Activated naive CD8-positive, alpha-beta T cell treated with anti-CD3 and anti-CD28 coated beads, Interleukin-2, amount 10 ng/mL, durations not matched to agents 7 days and 5 days (primary cell): ENCODE data around the gene TMEM207. TPM values are rescaled to one million over a fixed set of nuclear protein-coding genes. Genes with fewer than 3 reads are reported as not detected.

ENCODE experiments used
- ATAC-seq: fragments of 150-1000 bp; cut with Tn5 transposase; one replicate; pipeline ENCODE4 v1.10.0; 2021; ENCODE audit warnings: low read depth, moderate library complexity
- POLR2A ChIA-PET: fragments of 350-600 bp; sonication (Branson Sonifier 250); formaldehyde crosslinking; loops from one replicate; lab custom pipeline; 2021; ENCODE audit warnings: antibody characterized with exemption; lab: Charles Lee
- DNase-seq: peaks from one replicate; pipeline ENCODE4 v3.0.0; 2021
- H3K27ac Mint-ChIP-seq: one replicate; pipeline ENCODE4 v1.8.0; 2022; ENCODE audit warnings: mild to moderate bottlenecking, mixed read lengths
- H3K27me3 Mint-ChIP-seq: one replicate; pipeline ENCODE4 v1.8.0; 2022; ENCODE audit warnings: mild to moderate bottlenecking, moderate library complexity, mixed read lengths
- H3K36me3 Mint-ChIP-seq: one replicate; pipeline ENCODE4 v1.8.0; 2021; ENCODE audit warnings: mild to moderate bottlenecking, mixed read lengths
- H3K4me1 Mint-ChIP-seq: one replicate; pipeline ENCODE4 v1.8.0; 2021; ENCODE audit warnings: mixed read lengths
- H3K4me3 Mint-ChIP-seq: one replicate; pipeline ENCODE4 v1.8.0; 2022; ENCODE audit warnings: mild to moderate bottlenecking, moderate library complexity, mixed read lengths
- H3K9me3 Mint-ChIP-seq: one replicate; pipeline ENCODE4 v1.8.0; 2021; ENCODE audit warnings: mixed read lengths
- total RNA-seq, 2 experiments: library from RNA; stranded (reverse); gene quantifications; one replicate each; pipeline ENCODE4 v1.2.3, GENCODE V29; 2021

The TMEM207 gene
- total RNA-seq, 2 experiments from 2014 or later: not detected

DNA sequence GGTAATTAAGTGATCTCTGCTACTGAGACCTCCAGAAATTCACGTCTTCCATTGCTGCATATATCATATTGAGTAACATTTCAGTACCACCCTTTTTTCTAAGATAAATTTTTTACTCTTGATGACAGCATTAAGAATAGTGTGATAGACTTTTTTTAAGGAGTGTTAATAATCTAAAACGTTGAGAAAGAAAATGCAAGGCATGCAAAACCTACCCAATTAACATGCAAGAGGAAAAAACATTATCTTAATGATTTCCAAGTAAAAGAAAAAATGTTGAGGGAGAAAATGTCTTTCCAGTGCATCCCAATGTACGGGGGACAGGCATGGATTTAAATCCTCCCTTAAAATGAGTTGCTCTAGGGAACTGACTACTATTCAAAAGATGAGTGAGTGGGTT, 61.0 kb downstream of the TMEM207 start:
- Mint-ChIP-seq H3K4me1 (no peaks in the 10 kb centered on the region), H3K4me3 (no peak overlapping the region), H3K9me3 (no peaks in the 10 kb centered on the region), H3K27me3 (no peaks in the 10 kb centered on the region), H3K36me3 (no peaks in the 10 kb centered on the region), H3K27ac (no peak overlapping the region)
- ATAC-seq: no peak
- POLR2A ChIA-PET: no interaction called here
- no peak for DNase-seq

DNA sequence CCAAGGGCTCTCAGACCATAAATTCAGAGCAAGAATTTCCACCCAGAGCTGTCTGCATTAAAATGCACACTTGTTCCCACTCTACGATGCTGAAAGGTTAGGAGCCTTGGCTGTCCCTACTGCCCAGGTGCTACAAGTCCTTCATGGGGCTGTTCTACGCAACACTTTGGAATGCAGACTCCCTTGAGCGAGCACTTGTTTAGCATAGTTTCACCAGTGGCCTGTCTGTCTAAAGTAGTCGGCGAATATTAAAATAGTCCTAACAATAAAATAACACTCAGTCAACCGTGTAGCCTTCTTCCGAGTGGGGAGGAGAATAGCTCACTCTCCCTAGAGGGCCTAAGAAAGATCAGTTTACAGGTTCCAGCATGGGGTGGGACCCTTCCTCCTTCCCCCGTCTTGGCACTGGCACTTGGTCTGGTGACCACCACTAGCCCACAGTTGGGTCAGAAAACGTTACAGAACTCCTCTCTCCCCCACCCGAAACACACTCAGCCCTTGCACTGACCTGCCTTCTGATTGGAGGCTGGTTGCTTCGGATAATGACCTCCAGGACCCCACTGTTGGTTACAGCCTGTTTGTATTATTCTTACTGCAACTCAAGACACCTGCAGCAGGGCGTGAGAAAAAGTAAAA, 62.0 kb downstream of the TMEM207 start, which contains the start of gene CLDN16:
CLDN16 (plus strand) TSS at position 586 of the 636 bp plus-strand sequence. CDS start 167 bp downstream, outside the sequence.
- no peaks in the 10 kb centered on the region for H3K27me3 Mint-ChIP-seq
- no peak within 1 kb of the TSS for H3K27ac Mint-ChIP-seq

DNA sequence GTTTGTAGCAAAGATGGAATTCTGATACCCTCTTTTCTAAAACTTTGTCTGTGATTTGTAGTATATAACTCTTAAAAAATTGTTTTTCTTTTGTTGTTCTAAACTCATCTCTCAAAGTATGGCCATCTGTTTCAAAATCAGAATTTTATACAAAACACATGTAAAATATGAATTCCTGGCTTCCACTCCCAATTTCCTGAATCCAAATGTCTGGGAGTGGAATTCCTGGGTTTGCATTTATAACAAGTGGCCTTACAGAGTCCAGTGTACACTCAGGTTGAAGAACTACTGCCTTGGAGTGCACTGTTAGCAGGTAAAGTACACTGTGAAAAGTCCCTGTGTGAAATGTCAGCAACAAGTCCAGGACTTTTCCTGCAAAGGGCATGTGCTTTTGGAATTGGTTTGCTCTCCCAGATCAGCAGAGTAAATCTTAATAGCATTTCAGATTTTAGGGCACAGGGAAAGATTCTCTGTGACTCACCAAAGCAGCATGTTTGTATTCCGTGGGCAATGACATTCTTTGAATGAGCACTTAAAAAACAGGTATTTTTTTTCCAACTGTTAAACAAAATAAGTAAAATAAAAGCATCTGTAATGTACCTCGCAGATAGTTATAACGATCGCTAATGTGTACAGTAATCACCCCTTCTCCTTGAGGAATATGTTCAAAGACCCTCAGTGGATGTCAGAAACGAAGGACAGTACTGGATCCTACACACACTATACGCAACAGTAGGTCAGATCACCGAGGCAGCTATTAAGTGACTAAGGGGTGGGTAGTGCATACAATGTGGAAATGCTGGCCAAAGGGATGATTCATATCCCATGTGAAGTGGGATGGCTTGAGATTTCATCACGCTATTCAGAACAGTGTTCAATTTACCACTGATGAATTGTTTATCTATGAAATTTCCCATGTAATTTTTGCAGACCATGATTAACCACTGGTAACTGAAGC, 63.7 kb downstream of the TMEM207 start:
- H3K4me1 Mint-ChIP-seq: no peaks in the 10 kb centered on the region
- no peak overlapping the region for H3K27ac Mint-ChIP-seq
- H3K36me3 Mint-ChIP-seq: no peaks in the 10 kb centered on the region
- POLR2A ChIA-PET: no interaction called here
- no peak overlapping the region for H3K4me3 Mint-ChIP-seq
- no peak for ATAC-seq
- no peaks in the 10 kb centered on the region for H3K27me3 Mint-ChIP-seq
- H3K9me3 Mint-ChIP-seq: no peaks in the 10 kb centered on the region
- no peak for DNase-seq

More for the DNA sequence above, 62.0 kb downstream of the TMEM207 start, which contains the start of gene CLDN16:
- H3K36me3 Mint-ChIP-seq: no peaks in the 10 kb centered on the region
- ATAC-seq (no peak), DNase-seq (no peak)
- POLR2A ChIA-PET: no interaction called here
- H3K4me1 Mint-ChIP-seq: no peaks in the 10 kb centered on the region
- no peaks in the 10 kb centered on the region for H3K9me3 Mint-ChIP-seq
- no peak within 1 kb of the TSS for H3K4me3 Mint-ChIP-seq

DNA sequence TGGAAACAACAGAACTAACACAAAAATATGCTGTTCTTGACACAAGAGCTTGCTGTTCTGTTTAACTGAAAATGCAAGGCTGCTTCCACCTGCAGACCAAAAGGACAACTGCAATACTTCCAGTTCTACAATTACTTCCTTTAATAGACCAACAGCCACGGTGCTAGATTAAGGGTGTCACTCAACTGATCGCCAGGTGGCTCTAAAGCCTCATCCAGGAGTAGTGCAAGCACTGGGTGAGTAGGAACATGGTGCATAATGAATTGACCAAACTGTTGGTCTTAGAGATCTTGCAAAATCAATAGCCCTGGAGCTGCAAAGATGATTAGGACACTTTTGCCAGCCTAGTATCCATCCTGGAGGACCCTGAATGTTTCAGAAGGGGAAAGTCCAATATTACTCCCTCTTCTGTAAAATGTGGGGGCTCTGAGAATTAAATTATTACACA, 65.4 kb downstream of the TMEM207 start:
- Mint-ChIP-seq H3K36me3 (no peaks in the 10 kb centered on the region), H3K4me3 (no peak overlapping the region), H3K9me3 (no peaks in the 10 kb centered on the region), H3K27ac (no peak overlapping the region), H3K27me3 (no peaks in the 10 kb centered on the region), H3K4me1 (no peaks in the 10 kb centered on the region)
- POLR2A ChIA-PET: no interaction called here
- ATAC-seq (no peak), DNase-seq (no peak)

DNA sequence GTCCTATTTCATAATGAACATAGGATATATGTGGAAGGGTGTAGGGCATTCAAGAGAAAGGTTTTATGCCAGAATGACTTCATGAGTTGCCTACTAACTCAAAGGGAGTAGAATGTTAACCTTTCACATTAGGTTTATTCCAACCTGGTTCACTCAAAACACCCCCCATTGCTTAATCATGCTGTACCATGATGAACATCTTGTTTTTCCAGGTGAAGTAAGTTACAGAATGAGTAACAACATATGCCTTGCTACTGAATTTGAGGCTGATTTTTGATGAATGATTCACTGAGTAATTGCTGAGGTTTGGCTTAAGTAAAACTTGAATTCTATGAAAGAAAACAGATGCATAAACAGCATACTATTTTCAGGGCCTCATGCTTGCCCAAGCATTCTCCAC, 67.6 kb downstream of the TMEM207 start:
- Mint-ChIP-seq H3K27me3 (no peaks in the 10 kb centered on the region), H3K4me1 (no peaks in the 10 kb centered on the region), H3K4me3 (no peak overlapping the region), H3K27ac (no peak overlapping the region), H3K9me3 (no peaks in the 10 kb centered on the region), H3K36me3 (no peaks in the 10 kb centered on the region)
- DNase-seq (no peak), ATAC-seq (no peak)
- POLR2A ChIA-PET: no interaction called here

DNA sequence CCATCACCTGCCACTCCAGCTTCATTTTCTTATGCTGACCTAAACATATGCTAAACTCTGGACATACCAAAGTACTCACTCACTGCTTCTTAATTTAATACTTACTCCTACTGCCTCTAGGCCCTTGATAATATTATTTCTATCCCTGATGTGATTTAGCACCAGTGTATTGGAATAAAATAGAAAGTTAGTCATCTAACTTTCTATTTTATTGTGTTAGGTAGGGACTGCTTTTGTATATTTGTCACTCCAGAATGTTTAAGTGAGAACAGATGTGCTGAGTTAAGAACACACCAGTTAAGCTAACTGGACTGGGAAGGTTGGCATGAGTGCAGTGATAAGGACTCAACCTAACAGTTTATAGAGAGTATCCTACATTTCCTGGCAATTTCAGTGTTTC, 68.3 kb downstream of the TMEM207 start:
- no peaks in the 10 kb centered on the region for H3K9me3 Mint-ChIP-seq
- POLR2A ChIA-PET: no interaction called here

DNA sequence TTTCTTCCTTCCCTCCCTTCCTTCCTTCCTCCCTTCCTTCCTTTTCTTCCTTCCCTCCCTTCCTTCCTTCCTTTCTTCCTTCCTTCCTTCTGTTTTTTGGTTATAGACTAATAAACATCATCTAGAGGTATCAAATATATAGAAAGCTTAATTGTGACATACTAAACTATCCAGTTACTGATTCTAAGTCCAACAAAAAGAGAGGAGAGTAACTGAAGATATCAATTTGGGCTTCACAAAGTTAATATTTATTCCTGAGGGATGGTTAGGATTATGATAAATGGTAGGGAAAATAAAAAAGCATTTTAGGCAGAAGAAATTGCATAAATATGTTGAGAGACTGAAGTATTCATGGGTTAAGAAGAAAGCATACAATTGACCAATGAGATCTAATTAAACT, 69.5 kb downstream of the TMEM207 start:
- POLR2A ChIA-PET: no interaction called here
- H3K36me3 Mint-ChIP-seq: no peaks in the 10 kb centered on the region
- peaks cover 3% of the 10 kb centered on the region for H3K27me3 Mint-ChIP-seq
- no peaks in the 10 kb centered on the region for H3K4me1 Mint-ChIP-seq
- H3K27ac Mint-ChIP-seq: no peak overlapping the region
- DNase-seq (no peak), ATAC-seq (no peak)
- no peak overlapping the region for H3K4me3 Mint-ChIP-seq
- no peaks in the 10 kb centered on the region for H3K9me3 Mint-ChIP-seq

More for the DNA sequence above, 68.3 kb downstream of the TMEM207 start:
- no peaks in the 10 kb centered on the region for H3K27me3 Mint-ChIP-seq
- no peak for DNase-seq
- no peak for ATAC-seq
- H3K36me3 Mint-ChIP-seq: no peaks in the 10 kb centered on the region
- H3K4me1 Mint-ChIP-seq: no peaks in the 10 kb centered on the region
- H3K27ac Mint-ChIP-seq: no peak overlapping the region
- no peak overlapping the region for H3K4me3 Mint-ChIP-seq

Other genes starting within 250 kb of the TMEM207 start
- not detected for gene CLDN1, start 127.5 kb downstream of the TMEM207 start, total RNA-seq
- gene CLDN16, start 61.7 kb downstream of the TMEM207 start, total RNA-seq: not detected
- 10 to 100 TPM; 10.5 to 10.7 TPM for gene IL1RAP, start 64.2 kb upstream of the TMEM207 start, total RNA-seq